GM12878 (cell line): ENCODE data around the gene GAS2L1. TPM values are rescaled to one million over a fixed set of nuclear protein-coding genes. Genes with fewer than 3 reads are reported as not detected.

Experiments used
- ATAC-seq: fragments of 200-7000 bp; cut with Tn5 transposase; 3 replicates; pipeline ENCODE4 v1.9.1; 2020; ENCODE audit warnings: mild to moderate bottlenecking, moderate library complexity
- BruUV-seq: library from RNA; stranded (reverse); fragments of 400-500 nt; replicated peaks from 2 replicates; lab custom pipeline; 2021; lab: Mats Ljungman, UMichigan
- CTCF ChIA-PET: fragments of 300-600 bp; sonication (Branson Sonifier 250); formaldehyde crosslinking; extraction: SDS; loops from one replicate; lab custom pipeline; 2021; ENCODE audit warnings: inconsistent platforms; lab: Yijun Ruan, JAX
- POLR2A ChIA-PET: fragments of 350-600 bp; formaldehyde crosslinking; extraction: SDS; loops from one replicate; lab custom pipeline; 2021; ENCODE audit warnings: inconsistent platforms; lab: Charles Lee
- RAD21 ChIA-PET: fragments of 300-600 bp; sonication (Branson Sonifier 250); formaldehyde crosslinking; loops from one replicate; lab custom pipeline; 2023; ENCODE audit warnings: antibody characterized with exemption; ENCODE audit not compliant: unreplicated experiment; lab: Charles Lee
- SMC1A ChIA-PET: fragments of 300-600 bp; sonication (Branson Sonifier 250); formaldehyde crosslinking; loops from one replicate; lab custom pipeline; 2023; ENCODE audit not compliant: unreplicated experiment, uncharacterized antibody; lab: Charles Lee
- DNase-seq: peaks from one replicate; pipeline ENCODE4 v3.0.0-alpha.2; 2011; ENCODE audit warnings: low read depth, low spot score
- FAIRE-seq: peaks from 3 replicates; lab custom pipeline; 2011; peaks lifted over from hg19 to GRCh38; lab: Jason Lieb, UNC
- H2AFZ ChIP-seq: 2 replicates; pipeline ENCODE4 v1.6.0; 2011; ENCODE audit warnings: low read depth, low read length, control low read depth; ENCODE audit not compliant: control insufficient read depth
- H3K27ac ChIP-seq: 2 replicates; pipeline ENCODE4 v1.5.1; 2011; ENCODE audit warnings: control low read depth; ENCODE audit not compliant: control insufficient read depth, insufficient read depth
- H3K27me3 ChIP-seq, 2 experiments: replicated peaks in 1 of 2; 2 replicates each; pipeline versions ENCODE4 v1.6.0 to v1.6.1; 2011; ENCODE audit warnings: low read length in 1 of 2; ENCODE audit not compliant: control insufficient read depth in 2 of 2, insufficient read depth in 2 of 2
- H3K36me3 ChIP-seq, 2 experiments: 2 replicates each; pipeline ENCODE4 v1.5.1; 2011; ENCODE audit warnings: low read length in 1 of 2; ENCODE audit not compliant: control insufficient read depth in 2 of 2, insufficient read depth in 2 of 2
- H3K4me1 ChIP-seq: 2 replicates; pipeline ENCODE4 v1.6.1; 2011; ENCODE audit warnings: mild to moderate bottlenecking, low read length, moderate library complexity, mixed read lengths; ENCODE audit not compliant: control insufficient read depth, insufficient read depth
- H3K4me2 ChIP-seq: 2 replicates; pipeline ENCODE4 v1.6.0; 2011; ENCODE audit warnings: control low read depth; ENCODE audit not compliant: control insufficient read depth, insufficient read depth
- H3K4me3 ChIP-seq: fragments of 200-600 bp; sonication (generic); 2 replicates; pipeline ENCODE4 v1.5.1; 2016
- H3K79me2 ChIP-seq: 2 replicates; pipeline ENCODE4 v1.6.0; 2011; ENCODE audit warnings: low read length; ENCODE audit not compliant: control insufficient read depth, insufficient read depth
- H3K9ac ChIP-seq: 2 replicates; pipeline ENCODE4 v1.8.0; 2011; ENCODE audit warnings: low read length, control low read depth, mixed read lengths; ENCODE audit not compliant: control insufficient read depth, insufficient read depth
- H3K9me3 ChIP-seq: replicated peaks from 3 replicates; pipeline ENCODE4 v1.5.1; 2011; ENCODE audit warnings: mild to moderate bottlenecking, low read length; ENCODE audit not compliant: control insufficient read depth, insufficient read depth
- H4K20me1 ChIP-seq: 2 replicates; pipeline ENCODE4 v1.6.0; 2011; ENCODE audit not compliant: control insufficient read depth, insufficient read depth
- BMI1 ChIP-seq: fragments of 450-650 bp; IDR thresholded peaks from 2 replicates; pipeline ENCODE4 v1.6.1; 2016; ENCODE audit warnings: mild to moderate bottlenecking, moderate library complexity, borderline replicate concordance
- CEBPB ChIP-seq, 2 experiments: fragments of 150-350 bp in 1 of 2; IDR thresholded peaks; 2 replicates each; pipeline ENCODE4 v1.6.1; 2012 to 2014; ENCODE audit warnings: low read depth in 2 of 2, low read length in 2 of 2, borderline replicate concordance in 1 of 2, inconsistent platforms in 1 of 2
- CHD4 ChIP-seq: fragments of 200-600 bp; sonication (generic); IDR thresholded peaks from 2 replicates; pipeline ENCODE4 v1.6.1; 2016; ENCODE audit warnings: mild to moderate bottlenecking
- CREB1 ChIP-seq: IDR thresholded peaks from 2 replicates; pipeline ENCODE4 v1.6.1; 2012; ENCODE audit warnings: low read depth, mild to moderate bottlenecking, inconsistent platforms
- EP300 ChIP-seq, 2 experiments: fragments of 150-350 bp in 1 of 2; IDR thresholded peaks; 2 replicates each; pipeline ENCODE4 v1.6.1; 2011 to 2012; ENCODE audit warnings: low read depth in 2 of 2, low read length in 2 of 2, borderline replicate concordance in 1 of 2, improper control_type of control experiment in 1 of 2, inconsistent platforms in 1 of 2; ENCODE audit not compliant: control insufficient read depth in 1 of 2
- PAX5 ChIP-seq: IDR thresholded peaks from 2 replicates; pipeline ENCODE4 v1.6.1; 2011; ENCODE audit warnings: low read depth, low read length, borderline replicate concordance
- PKNOX1 ChIP-seq: fragments of 450-650 bp; IDR thresholded peaks from 2 replicates; pipeline ENCODE4 v1.6.1; 2016; ENCODE audit warnings: mild to moderate bottlenecking
- RFX5 ChIP-seq: IDR thresholded peaks from 2 replicates; pipeline ENCODE4 v1.6.1; 2011; ENCODE audit warnings: low read depth, low read length, improper control_type of control experiment
- TCF12 ChIP-seq: IDR thresholded peaks from 2 replicates; pipeline ENCODE4 v1.6.1; 2011; ENCODE audit warnings: low read depth, mild to moderate bottlenecking, low read length
- WRNIP1 ChIP-seq: IDR thresholded peaks from 2 replicates; pipeline ENCODE4 v1.6.1; 2011; ENCODE audit warnings: low read depth, low read length, improper control_type of control experiment, borderline replicate concordance
- ZNF622 ChIP-seq: fragments of 450-650 bp; IDR thresholded peaks from 2 replicates; pipeline ENCODE4 v1.6.1; 2017; ENCODE audit warnings: mild to moderate bottlenecking, inconsistent platforms
- ZNF687 ChIP-seq: fragments of 450-650 bp; IDR thresholded peaks from 2 replicates; pipeline ENCODE4 v1.6.1; 2017; ENCODE audit warnings: mild to moderate bottlenecking, moderate library complexity
- WGBS: methylation state at CpG from one replicate; pipeline ENCODE4 v1.1.6; 2016; ENCODE audit warnings: low lambda C conversion rate; ENCODE audit not compliant: insufficient replicate concordance, insufficient coverage; ENCODE audit errors: missing lambda C conversion rate; 5-methylcytosine and 5-hydroxymethylcytosine counted together
- in situ Hi-C: fragments of 300-500 bp; cut with MboI; formaldehyde crosslinking; loops from 9 replicates; pipeline ENCODE4 v1.14.3; 2018; ENCODE audit warnings: mixed read lengths
- intact Hi-C: fragments of 100-400 bp; cut with micrococcal nuclease; formaldehyde crosslinking; loops from one replicate; pipeline ENCODE4 v1.14.2; 2022; ENCODE audit not compliant: unreplicated experiment
- polyA plus RNA-seq, 11 experiments: library from polyadenylated mRNA; depleted of rRNA in 4 of 11; unstranded in 6 of 11; stranded (reverse) in 5 of 11; fragments of >200 nt; fragmentation: Nextera tagmentation in 4 of 11; fragmentation: Illumina TruSeq in 1 of 11; extraction: Ambion mirVana in 4 of 11; extraction: Trizol in 1 of 11; gene quantifications; 1 replicate in 1 of 11; 2 replicates in 10 of 11; pipeline versions ENCODE4 v1.2.1 to v1.2.3, GENCODE V29; 2011 to 2016; ENCODE audit warnings: inconsistent platforms in 2 of 11, missing spikeins in 2 of 11, low read depth in 1 of 11
- total RNA-seq, 4 experiments: library from RNA; depleted of rRNA in 3 of 4; stranded (reverse); fragments of >200 nt in 3 of 4; fragmentation: Illumina TruSeq in 1 of 4; extraction: Trizol in 1 of 4; gene quantifications; 2 replicates each; pipeline versions ENCODE4 v1.2.1 to v1.2.3, GENCODE V29; 2013 to 2021

Gene GAS2L1
- total and polyA plus RNA-seq, 10 of the 15 experiments (the other 5 are each of a cell fraction or from before 2014, with no cell fraction given): 0.03 to 0.13 TPM; not detected in 8

- H3K27me3 ChIP-seq: no peaks in the 10 kb centered on the region
- ChIA-PET RAD21 (no interaction called here), CTCF (no interaction called here), SMC1A (no interaction called here), POLR2A (no interaction called here)
- H3K4me3 ChIP-seq: no peak overlapping the region
- H3K36me3 ChIP-seq: peaks cover 5 to 41% of the 10 kb centered on the region in 2 experiments; a peak in 3 of 4 replicates
- TF ChIP-seq CEBPB (IDR thresholded peaks at IDR 0.05; ENCODE audit: borderline replicate concordance in 1 of 2, low read depth in 2 of 2, low read length in 2 of 2) (no peak), WRNIP1 (no peak)
- H3K27ac ChIP-seq: no peak overlapping the region
- no TSS peak for BruUV-seq
- DNase-seq (no peak), FAIRE-seq (no peak), ATAC-seq (no peak)
- H3K9me3 ChIP-seq: no peaks in the 10 kb centered on the region
- no peaks in the 10 kb centered on the region for H3K79me2 ChIP-seq
- intact Hi-C loops: no loop called here
- H4K20me1 ChIP-seq: no peaks in the 10 kb centered on the region
- no peaks in the 10 kb centered on the region for H3K4me1 ChIP-seq
- no peak overlapping the region for H3K4me2 ChIP-seq
- in situ Hi-C loops: no loop called here
- WGBS: 88% methylated on average over 10 of the region's 10 CpGs
- H3K9ac ChIP-seq: no peak overlapping the region
- no peak overlapping the region for H2AFZ ChIP-seq
Observed at GRCh38 chr22:29326481-29326880, 20.0 kb downstream of the GAS2L1 start.

GRCh38 chr22:29327089-29327764, 20.8 kb downstream of the GAS2L1 start:
- Histone ChIP-seq H3K4me2 (no peak overlapping the region), H3K27ac (no peak overlapping the region), H3K9ac (no peak overlapping the region), H4K20me1 (no peaks in the 10 kb centered on the region), H3K4me1 (no peaks in the 10 kb centered on the region), H2AFZ (no peak overlapping the region), H3K9me3 (no peaks in the 10 kb centered on the region), H3K4me3 (no peak overlapping the region), H3K27me3 (no peaks in the 10 kb centered on the region), H3K36me3 (peaks cover 5 to 45% of the 10 kb centered on the region in 2 experiments; a peak in 3 of 4 replicates), H3K79me2 (no peaks in the 10 kb centered on the region)
- FAIRE-seq: no peak
- no TSS peak for BruUV-seq
- no peak for DNase-seq
- CTCF ChIA-PET: no interaction called here
- in situ Hi-C loops (no loop called here), intact Hi-C loops (no loop called here)
- SMC1A ChIA-PET: no interaction called here
- no peak; the same call in 2 of the 3 replicates for ATAC-seq
- RAD21 ChIA-PET: no interaction called here
- WGBS: 97% methylated on average over 15 of the region's 15 CpGs
- POLR2A ChIA-PET: no interaction called here
- TF ChIP-seq CHD4 (no peak), TCF12 (no peak), EP300 (IDR thresholded peaks at IDR 0.05; ENCODE audit: borderline replicate concordance in 1 of 2, control insufficient read depth in 1 of 2, low read depth in 2 of 2, low read length in 2 of 2) (no peak), ZNF687 (no peak), PKNOX1 (no peak), ZNF622 (no peak), RFX5 (no peak), PAX5 (no peak), CREB1 (no peak), BMI1 (no peak)
